Stimulated activated CD4-positive, alpha-beta T cell treated with anti-CD3 and anti-CD28 coated beads, Interleukin-4, amount 100 ng/mL, for 48 hours (primary cell): ENCODE measurements around the gene BICD1.
"Not testable (repeated sequence)": the region's sequence is repeated elsewhere in the genome, so short reads cannot be mapped to it uniquely, and the experiment has no call there.

Experiments used
- DNase-seq, 2 donors: peaks; one replicate each; pipeline ENCODE4 v3.0.0-alpha.2; 2020; ENCODE audit warnings: low read depth in 2 of 2

The BICD1 gene

DNA sequence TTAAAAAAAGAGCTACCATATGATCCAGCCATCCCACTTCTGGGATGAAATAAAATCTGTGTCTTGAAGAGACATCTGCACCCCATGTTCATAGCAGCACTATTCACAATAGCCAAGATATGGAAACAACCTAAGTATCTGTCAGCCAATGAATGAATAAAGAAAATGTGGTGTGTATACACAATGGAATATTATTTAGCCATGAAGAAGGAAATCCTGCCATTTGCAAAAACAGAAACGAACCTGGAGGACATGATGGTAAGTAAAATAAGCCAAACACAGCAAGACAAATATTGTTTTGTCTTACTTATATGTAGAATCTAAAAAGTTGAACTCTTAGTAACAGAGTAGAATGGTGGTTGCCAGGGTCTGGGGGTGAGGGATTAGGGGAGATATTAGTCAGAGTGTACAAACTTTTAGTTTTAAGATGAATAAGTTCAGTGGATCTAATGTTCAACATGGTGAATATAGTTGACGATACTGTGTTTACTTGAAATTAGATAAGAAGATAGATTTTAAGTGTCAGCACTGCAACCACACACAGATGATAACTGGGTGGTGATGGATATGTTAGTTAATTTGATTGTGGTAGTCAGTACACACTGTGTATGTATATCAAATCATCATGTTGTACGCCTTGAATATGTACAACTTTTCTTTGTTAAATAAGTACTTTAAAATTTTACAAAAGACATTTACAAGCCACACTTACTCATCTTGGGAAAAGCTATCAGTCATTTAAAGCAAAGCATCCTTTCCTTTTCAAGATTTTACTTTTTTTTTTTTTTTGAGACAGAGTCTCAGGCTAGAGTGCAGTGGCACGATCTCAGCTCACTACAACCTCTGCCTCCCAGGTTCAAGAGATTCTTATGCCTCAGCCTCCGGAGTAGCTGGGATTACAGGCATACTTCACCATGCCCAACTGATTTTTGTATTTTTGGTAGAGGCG is 89.9 kb downstream of the BICD1 start:
- DNase-seq: no peak

DNA sequence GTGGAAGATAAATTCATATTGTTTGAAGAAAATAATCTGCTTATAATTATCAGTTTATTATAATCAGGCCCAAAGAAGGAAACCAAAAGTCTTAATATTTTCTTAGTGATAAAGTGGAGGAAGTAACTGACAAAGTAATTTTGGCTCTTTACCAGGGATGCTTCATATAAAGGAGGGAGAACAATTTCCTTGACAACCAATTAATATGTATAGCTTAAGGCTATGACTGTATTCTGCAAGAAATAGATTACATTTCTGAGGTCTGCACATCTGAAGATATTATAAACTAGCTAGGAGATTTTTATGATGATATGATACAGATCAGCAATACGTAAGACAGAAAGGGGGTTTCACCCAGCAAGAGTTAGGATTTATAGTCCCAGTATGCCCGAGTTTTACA is 90.8 kb downstream of the BICD1 start:
- no peak for DNase-seq

DNA sequence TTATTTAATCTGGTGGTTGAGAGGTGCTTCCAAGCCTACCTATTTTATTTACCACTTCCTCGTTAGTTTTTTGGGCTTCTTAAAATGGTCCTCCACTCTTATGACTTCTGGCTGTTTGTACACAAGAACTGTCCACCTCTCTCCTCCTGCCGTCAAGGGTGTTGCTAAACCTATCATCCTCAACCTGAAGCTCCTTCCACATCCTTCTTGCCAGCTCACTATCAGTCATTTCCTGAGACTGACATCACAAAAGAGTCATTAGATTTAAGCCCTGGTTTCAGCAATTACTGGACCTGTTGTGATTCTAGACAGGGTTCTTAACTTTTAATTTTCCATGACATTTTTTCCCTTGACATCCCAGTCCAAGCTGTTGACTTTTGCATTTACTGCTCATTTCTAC is 91.9 kb downstream of the BICD1 start:
- no peak for DNase-seq

DNA sequence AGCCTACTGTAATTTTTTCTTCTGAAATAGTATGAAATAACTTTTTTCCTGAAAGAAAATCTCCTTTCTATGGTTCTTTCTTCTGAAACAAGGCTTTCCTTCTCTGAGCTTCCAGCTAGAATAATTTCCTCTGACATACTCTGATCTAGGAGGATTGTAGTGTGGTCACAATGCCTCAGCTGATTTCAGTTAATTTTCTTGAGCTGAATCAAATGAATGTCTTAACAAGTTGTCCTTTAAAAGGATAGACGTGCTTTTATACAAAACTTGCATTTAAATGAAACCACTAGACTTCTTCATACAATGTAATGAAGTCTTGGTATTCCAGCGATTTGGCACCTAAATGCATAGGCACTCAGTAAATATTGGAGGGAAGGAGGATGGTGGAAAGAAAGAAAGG is 94.4 kb downstream of the BICD1 start:
- DNase-seq: no peak

DNA sequence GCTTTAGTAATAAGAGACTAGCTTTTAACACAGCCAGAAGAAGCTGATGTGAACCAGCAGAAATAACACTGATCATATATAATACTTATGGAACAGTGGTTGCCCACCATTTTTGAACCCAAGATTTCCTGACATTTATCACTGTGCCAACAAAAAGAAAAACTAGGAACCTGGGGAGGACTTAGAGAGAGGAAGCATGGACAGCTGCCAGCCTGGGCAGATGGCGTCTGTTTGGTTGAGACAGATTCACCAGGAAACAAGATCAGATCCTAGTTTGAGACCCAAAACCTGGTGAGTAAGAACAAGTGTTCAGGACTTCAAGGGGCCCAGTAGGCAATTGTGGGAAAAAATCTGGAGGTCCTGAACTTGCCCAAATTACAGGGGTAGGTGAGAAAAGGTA is 95.3 kb downstream of the BICD1 start:
- DNase-seq: no peak

DNA sequence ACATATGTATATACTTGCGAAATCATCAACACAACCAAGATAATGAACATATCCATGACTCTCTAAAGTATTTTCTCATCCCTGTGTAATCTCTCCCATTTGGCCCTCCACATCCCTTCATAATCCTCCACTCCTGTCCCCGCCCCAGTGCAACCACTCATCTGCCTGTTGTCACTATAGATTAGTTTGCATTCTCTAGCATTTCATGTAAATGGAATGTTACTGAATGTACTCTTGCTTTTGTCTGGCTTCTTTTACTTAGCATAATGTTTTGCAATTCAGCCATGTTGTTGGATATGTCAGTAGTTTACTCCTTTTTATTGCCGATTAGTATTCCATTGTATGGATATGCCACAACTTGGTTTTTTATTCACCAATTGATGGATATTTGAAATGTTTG is 99.1 kb downstream of the BICD1 start:
- no peak for DNase-seq

DNA sequence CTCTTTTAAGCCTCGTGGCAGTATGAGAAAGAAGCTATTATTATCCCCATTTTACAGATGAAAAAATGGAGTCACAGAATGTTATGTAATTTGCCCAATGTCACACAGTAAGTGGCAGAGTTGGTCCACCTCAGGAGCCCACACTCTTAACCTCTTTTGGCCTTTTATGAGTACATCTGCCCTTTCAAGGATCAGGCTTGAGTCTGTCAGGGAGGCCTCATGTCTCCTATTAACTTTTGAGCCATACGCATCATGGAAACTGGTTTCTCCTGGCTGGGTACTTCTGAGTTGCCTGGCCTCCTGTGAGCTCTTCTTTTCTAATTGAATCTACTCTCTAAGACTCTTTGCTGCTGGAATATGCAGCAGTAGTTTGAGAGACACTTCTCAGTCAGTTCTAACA is 101.7 kb downstream of the BICD1 start:
- DNase-seq: no peak

DNA sequence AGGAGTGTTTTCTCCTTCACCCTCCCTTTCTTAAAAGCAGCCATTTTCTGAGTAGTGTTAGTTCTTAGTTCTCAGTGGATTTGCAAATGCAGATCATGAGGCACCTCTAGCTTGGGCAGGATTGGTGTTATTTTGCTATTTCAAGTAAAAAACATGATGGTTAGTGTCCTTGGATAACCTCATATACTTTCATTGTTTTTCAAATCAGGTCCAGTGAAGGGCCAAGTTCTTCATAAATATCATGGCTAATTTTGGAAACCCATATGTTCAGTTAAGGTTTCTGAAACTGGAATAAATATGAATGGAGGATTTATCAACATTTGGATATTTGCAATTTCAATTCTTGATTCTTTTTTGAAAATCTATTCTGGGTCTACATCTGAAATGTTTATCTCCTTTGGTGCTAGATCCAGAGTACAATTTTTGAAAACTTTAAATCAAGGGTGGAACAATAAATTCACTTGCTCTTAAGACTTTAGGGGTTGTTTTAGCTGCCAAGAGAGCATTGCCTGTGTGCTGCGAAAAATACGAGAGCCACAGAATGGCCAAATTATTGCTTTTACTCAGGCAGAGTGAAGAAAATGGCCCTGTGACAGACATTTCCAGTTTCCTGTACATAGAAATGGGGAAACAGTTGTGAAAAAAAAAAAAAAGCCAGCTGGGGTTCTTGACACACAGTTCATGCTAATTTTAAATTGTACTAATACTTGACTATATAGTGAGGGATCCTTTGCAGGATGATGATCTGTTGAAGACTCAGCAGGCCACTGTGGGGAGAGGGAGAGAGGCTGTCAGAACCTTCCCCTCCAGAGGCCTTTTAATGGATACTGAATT is 104.6 kb downstream of the BICD1 start:
- DNase-seq: no peak

DNA sequence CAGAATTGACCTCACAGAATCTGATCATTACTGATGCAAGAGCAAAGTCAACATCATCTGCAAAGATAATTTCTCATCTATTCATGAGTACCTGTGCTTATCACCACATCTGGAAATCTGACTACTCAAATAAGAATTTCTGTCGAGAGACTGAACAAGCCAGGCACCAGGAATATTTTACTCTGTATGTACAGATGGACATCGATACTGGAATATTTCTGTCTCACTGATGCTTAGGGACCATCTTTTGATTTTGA is 105.2 kb downstream of the BICD1 start:
- no peak for DNase-seq

DNA sequence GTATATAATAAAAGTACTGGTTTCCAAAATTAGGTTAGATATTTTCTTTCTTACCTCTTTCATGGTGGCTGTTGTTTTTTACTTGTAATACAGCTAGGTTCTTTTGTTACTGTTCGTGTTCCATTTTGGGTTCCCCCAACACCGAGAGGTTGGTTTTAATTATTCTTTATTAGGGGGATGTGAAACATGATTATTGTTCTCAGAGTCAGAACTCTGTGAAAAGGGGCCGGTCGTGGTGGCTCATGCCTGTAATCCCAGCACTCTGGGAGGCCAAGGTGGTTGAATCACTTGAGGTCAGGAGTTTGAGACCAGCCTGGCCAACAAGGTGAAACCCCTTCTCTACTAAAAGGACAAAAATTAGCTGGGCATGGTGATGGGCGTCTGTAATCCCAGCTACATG is 108.1 kb downstream of the BICD1 start:
- no peak for DNase-seq

DNA sequence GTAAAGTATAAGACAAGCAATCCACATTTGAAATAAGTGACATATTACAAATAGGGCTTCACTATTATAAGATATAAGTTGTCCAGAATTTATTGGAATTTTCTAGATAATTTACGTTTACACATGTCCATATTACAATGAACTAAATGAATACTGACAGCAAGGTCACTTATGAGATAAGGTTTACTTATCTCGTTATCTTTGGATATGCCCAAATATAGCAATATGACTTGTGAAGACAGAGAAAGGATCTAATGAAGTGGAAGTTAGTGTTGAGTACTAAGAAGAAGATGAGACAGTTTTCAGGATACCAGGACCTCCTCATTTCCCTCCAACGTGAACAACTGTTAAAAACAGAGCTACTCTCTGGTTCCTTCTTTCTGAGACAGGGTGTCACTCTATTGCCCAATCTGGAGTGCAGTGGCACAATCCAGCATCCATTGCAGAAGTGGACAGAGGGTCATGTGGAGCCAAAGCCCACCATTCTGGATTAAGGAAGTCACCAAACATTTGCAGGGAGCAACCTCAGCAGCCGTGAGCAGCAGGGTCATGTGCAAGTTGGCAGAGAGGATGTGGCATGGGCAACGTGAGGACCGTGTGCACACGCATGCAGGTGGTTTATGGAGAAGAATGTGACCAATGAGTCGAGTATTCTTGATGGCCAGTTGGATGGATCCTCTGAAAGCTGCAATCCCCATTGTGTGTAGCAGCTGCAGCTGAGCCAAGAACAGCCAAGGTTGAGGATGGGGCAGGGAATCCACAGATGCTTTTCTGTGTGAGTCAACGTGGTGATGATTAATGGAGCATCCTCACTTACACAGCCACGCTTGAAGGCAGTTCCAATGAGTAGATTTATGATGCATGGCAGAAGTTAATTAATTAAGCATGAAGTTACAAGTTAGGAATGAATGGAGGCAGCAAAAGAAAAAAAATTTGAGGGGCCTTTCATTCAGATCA is 111.0 kb downstream of the BICD1 start:
- no peak for DNase-seq

DNA sequence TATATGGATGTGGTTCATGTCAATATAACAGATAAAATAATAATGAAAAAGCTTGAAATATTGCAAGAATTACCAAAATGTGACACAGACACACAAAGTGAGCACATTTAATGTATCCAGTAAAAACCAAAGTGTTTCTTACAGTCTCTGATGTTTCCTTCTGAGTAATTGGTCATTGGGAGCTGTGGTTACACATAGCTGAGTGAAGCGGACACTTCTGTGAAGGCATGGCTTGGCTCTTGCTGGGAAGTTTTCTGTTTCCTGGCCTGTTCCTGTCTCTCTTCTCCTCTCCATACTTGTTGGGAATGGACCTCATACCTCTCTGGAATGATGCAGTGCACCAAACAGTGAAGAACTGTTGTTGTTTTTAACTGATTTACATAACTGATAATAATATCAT is 117.3 kb downstream of the BICD1 start:
- no peak for DNase-seq

DNA sequence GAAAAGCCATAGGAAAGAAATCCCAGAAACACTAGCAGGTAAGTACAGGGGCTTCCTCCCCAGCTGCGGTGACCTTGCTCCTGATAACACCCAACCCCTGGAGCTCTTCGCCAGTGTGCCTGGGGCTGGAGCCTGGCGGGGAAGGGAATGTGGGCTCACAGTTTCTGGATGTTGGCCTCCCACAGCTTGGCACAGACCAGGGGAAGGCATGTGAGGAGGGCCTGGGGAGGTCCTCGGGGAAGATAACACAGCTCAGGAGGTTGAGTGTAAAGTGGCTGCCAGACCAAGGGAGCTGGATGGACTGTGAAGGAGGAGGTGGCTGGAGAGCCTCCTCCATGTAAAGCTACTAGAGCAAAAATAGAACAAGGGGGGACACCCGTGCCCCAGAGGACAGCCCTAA is 120.1 kb downstream of the BICD1 start:
- no peak for DNase-seq

DNA sequence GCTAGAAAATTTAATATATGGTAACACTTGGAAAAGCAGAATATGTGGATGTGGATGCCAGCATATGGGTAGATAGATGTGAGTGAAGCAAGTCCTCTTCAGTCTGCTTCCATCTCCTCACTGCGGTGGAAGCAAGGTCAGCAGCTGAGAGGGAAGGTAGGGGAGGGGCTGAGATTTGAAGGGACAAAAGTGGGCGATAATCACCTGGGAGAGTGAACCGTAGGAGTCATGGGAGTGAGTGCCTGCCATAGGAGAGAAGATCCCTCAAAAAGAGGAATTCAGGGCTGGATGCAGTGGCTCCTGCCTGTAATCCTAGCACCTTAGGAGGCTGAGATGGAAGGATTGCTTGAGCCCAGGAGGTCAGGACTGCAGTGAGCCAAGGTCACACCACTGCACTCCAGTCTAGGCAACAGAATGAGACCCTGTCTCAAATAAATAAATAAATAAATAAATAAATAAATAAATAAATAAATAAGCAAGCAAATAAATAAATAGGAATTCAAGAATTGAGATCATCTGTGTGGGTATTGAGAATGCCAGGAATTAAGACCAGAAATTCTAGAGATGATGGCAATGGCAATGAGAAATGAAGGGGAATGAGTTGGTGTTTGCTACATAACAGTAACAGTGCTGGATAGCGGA is 123.4 kb downstream of the BICD1 start:
- no peak for DNase-seq

DNA sequence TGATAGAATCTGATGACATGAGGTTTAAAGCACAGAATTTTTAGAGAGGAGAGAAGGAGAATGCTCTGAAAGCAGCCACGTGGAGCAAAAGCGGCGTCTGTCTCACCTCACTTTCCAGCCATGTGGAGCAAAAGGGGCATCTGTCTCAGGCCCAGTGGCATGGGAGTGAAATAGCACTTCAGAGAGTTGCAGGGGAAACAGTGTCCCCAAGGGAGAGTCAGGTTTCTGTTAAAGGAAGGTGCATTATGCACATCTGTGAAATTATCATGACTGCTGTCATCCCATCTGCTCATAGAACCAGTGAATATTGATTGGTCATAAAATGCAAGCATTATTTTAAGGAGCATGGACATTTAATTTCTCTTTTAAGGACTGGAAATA is 124.0 kb downstream of the BICD1 start:
- no peak for DNase-seq

DNA sequence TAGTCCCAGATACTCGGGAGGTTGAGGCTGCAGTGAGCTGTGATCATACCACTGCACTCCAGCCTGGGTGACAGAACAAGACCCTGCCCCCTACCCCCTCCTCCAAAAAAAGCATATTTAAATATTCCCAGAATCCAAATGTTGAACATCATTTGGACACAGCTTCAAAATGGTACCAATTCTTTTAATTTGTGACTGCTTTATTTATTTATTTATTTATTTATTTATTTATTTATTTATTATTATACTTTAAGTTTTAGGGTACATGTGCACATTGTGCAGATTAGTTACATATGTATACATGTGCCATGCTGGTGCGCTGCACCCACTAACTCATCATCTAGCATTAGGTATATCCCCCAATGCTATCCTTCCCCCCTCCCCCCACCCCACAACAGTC is 124.7 kb downstream of the BICD1 start:
- not testable (repeated sequence) for DNase-seq

DNA sequence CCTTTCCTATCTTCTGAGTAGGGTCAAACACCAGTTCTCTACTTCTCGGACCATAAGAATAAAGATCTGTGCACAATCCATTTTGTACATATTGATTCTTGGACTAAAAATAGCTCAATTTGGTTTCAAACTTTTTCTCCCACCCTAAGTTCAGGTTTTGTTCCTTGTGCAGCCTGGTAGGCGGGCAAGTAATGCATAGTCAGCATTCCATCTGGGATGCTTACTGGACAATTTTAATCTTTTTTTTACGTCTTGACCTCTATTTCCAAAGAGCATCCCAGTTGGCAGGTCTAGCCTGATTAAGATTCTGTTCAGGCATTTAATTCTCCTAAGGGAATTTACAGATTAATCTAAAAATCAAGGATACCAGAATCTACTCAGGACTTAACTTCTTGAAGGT is 126.9 kb downstream of the BICD1 start:
- DNase-seq: no peak

DNA sequence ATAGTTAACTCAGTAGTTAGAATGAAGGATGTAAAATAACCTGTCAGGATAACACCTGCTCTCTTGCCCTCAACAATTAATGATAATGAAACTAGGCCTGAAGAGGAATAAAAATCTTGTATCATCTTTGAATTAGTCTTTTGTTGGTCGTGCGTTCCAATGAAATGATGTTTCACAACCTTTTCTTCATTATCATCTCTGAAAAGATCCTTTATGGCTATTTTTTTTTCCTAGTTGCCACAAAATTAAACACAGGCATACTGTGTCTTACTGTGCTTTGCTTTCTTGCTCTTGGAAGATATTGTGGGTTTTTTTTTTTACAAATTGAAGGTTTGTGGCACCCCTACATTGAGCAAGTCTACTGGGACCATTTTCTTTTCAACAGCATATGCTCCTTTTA is 128.6 kb downstream of the BICD1 start:
- no peak for DNase-seq

DNA sequence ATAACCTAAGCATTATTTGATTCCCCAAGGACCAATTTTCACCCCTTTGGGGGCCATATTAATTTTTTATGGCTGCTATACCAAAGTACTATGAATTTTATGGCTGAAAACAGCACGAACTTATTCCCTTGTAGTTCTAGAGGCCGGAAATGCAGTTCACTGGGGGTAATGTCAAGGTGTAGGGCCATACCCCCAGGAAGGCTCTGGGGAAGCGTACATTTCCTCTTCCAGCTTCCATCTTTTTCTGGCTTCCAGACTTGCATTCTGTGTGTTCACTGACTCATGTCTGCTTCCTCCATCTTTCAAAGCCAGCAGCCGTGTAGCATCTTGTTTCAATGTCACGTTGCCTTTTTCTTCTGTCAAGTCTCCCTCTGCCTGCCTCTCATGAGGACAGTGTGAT is 133.5 kb downstream of the BICD1 start:
- DNase-seq: no peak

DNA sequence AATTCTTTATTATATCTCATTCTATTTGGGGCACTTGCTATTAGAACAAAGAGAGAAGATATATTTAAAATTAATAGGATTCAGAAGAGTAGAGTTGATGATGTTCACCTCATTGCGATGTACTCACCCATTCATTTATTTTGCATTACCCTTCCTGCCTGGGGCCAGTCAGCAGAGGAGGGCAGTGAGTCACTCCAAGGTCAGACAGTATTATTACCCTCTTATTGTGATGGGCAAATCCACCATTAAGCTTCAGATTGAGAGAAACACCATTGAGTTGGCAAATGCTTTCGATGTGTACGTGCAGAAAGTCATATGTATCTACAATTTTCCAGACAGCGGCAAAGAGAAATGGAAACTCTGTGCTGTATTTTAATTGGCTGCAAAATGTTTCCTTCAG is 134.2 kb downstream of the BICD1 start:
- no peak for DNase-seq

DNA sequence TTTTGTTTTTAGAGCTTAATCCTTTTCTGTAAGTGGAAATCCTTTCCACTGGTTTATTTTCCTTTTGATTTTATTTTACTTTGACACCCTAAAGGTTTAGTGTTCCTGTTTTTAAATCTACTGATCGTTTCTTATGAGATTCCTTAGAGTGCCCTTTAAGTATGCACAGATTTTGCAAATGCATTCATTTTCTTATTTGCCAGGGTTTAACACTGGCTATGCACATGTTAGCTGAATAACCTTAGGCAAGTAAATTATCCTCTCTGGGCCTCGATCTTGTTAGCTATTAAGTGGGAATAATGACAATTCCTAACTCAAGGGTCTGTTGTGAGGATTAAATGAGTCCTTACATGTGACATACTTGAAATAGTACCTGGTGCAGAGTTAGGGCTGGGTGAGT is 136.0 kb downstream of the BICD1 start:
- no peak for DNase-seq
